Ecto neural progenitor cell (in vitro differentiated cells): ENCODE measurements around the gene IL10.

Experiments used
- DNase-seq: peaks from one replicate; pipeline ENCODE4 v3.0.0-alpha.2; 2018; ENCODE audit warnings: low spot score

IL10 gene

GRCh38 chr1:206734499-206735142 lies 37.7 kb downstream of the IL10 start:
- peak; percentile 74 for DNase-seq

DNA sequence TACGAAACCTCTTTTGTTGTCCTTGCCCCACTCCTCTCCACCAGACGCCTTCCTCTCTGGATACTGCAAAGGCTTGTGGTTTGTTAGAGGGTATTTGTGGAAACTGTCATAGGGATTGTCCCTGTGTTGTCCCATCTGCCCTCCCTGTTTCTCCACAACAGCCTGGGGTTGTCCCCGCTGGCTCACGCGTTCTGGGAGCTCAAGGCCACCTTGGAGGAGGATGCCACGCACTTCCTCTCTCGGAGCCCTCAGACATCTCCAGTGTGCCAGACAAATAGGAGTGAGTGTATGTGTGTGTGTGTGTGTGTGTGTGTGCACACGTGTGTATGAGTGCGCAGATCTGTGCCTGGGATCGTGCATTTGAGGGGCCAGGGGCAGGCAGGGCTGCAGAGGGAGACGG lies 39.3 kb downstream of the IL10 start:
- no peak for DNase-seq

DNA sequence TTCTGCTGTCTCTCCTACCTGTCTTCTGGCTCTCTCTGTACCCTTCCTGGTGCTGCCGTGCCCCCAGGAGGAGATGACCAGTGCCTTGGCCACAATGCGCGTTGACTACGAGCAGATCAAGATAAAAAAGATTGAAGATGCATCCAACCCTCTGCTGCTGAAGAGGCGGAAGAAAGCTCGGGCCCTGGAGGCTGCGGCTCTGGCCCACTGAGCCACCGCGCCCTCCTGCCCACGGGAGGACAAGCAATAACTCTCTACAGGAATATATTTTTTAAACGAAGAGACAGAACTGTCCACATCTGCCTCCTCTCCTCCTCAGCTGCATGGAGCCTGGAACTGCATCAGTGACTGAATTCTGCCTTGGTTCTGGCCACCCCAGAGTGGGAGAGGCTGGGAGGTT lies 39.8 kb downstream of the IL10 start:
- DNase-seq = no peak

GRCh38 chr1:206729507-206729906 lies 42.8 kb downstream of the IL10 start:
- no peak for DNase-seq

GRCh38 chr1:206729050-206729449 lies 43.2 kb downstream of the IL10 start:
- DNase-seq = no peak

- no peak for DNase-seq
These were observed 43.7 kb downstream of the IL10 start for GRCh38 chr1:206728697-206728987.

GRCh38 chr1:206727981-206728696 lies 44.2 kb downstream of the IL10 start:
- no peak for DNase-seq

GRCh38 chr1:206725109-206725963 lies 47.0 kb downstream of the IL10 start:
- DNase-seq = no peak

DNA sequence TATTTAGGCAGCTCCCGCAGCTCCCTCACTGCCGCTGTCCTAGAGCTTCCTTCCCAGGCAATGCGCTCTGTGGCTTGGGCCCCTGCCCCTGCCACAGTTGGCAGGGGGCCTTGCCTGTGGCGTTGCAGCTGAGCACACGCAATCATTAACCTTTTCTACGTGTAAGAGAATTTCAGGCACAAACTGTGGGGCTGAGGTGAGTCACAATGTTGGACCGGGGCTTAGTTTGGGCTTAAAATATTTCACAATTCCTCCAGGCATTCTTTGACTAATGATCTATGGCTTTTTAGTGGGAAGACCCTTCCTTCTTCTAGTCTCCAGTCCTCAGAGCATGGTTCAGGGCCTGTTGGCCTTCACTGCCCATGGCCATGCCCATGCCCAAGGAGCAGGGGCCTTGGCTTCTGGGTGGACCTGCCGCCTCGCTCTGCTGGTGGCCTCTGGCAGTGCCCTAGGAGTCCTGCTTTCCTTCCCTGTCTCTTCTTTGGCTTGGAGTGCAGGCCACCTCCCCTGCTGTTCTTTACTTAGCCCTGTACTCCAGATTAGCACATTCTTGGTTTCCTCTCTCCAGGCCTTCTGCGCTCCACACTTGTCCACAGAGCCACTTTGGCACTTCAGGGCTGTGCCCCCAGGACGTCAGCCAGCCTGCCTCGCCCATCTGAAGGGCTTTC lies 48.4 kb downstream of the IL10 start:
- no peak for DNase-seq

GRCh38 chr1:206723462-206723804 lies 48.9 kb downstream of the IL10 start:
- no peak for DNase-seq

- no peak for DNase-seq
These were observed 49.4 kb downstream of the IL10 start for GRCh38 chr1:206722751-206723461.

DNA sequence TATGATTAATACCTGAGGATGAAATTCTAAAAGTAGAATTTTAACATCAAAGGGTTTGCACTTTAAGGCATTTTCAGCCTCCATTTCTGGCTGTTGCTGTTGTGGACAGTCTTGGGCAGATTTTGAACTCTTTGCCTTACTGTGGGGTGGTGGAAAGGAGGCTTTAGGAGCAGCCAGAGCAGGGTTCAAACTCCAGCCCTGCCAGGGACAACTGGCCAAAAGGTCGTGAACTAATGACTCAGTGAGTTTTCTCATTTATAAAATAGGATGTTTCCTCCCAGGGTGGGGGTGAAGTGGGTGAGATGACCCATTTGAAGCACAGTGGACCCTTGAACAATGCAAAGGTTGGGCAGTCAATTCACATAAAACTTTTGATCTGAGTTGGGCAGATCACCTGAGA lies 50.8 kb downstream of the IL10 start:
- no peak for DNase-seq

DNA sequence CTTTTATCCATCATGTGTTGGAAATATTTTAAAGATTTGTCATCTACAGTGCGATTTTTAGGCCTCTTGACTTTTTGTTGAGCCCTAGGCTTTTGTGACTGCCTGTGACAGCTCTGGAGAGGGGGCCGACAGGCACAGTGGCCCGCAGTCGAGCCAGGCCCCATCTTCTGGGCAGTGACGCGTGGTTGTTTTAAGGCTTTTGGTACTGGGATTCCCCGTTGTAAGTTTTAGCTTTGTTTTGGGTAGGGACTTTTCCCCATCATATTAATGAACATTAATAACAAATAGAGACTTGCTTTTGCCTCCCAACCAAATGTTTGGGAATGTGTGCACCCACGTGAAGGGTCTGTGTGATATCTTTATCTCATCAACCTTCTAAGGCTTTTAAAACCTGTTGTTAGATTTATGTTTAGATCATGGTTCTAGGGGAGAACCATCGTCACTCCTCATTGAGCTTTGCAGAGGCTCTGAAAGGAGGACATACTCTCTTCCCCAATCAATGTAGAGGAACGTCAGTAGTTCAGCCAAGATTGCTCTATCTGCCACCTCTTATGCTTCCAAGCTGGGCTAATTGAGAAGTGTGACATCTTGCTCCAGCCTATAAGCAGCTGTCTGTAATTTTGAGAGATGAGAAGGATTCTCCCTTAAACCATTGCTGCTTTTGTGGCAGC lies 53.0 kb downstream of the IL10 start:
- no peak for DNase-seq

- no peak for DNase-seq
These were observed 54.7 kb downstream of the IL10 start for GRCh38 chr1:206717674-206717989.
